ENCODE data around the gene TRIM16.
"Not testable (repeated sequence)": the region's sequence is repeated elsewhere in the genome, so short reads cannot be mapped to it uniquely, and the experiment has no call there.

The TRIM16 gene

GRCh38 chr17:15642505-15643251, 41.4 kb downstream of the TRIM16 start:
- DNase-seq; H3K27me3 ChIP-seq (replicated peaks in 2 of 5; ENCODE audit: control insufficient read depth in 4 of 5, insufficient read depth in 5 of 5, low read length in 4 of 5); CTCF ChIA-PET; POLR2A ChIA-PET; H3K4me1 ChIP-seq (ENCODE audit: control extremely low read depth in 1 of 4, control insufficient read depth in 4 of 4, insufficient read depth in 4 of 4, low read length in 3 of 4); H3K36me3 ChIP-seq (ENCODE audit: control insufficient read depth in 4 of 4, insufficient read depth in 4 of 4, low read length in 3 of 4); H3K27ac ChIP-seq (ENCODE audit: insufficient read depth in 1 of 2, low read depth in 1 of 2, low read length in 2 of 2, poor library complexity in 1 of 2, severe bottlenecking in 2 of 2); H3K9me3 ChIP-seq (ENCODE audit: control extremely low read depth in 1 of 5, control insufficient read depth in 4 of 5, insufficient read depth in 2 of 5, low read depth in 1 of 5, low read length in 4 of 5); H3K4me3 ChIP-seq (ENCODE audit: control insufficient read depth in 1 of 7, extremely low read depth in 1 of 7, insufficient read depth in 4 of 7, low read depth in 2 of 7, low read length in 6 of 7): not testable (repeated sequence)
- no CpG with 5 or more reads among the region's 12 CpGs for whole genome bisulfite sequencing (ENCODE audit: insufficient coverage)

GRCh38 chr17:15642014-15642413, 42.1 kb downstream of the TRIM16 start:
- H3K27ac ChIP-seq (ENCODE audit: insufficient read depth in 1 of 2, low read depth in 1 of 2, low read length in 2 of 2, poor library complexity in 1 of 2, severe bottlenecking in 2 of 2); H3K36me3 ChIP-seq (ENCODE audit: control insufficient read depth in 4 of 4, insufficient read depth in 4 of 4, low read length in 3 of 4); DNase-seq; H3K4me3 ChIP-seq (ENCODE audit: control insufficient read depth in 1 of 7, extremely low read depth in 1 of 7, insufficient read depth in 4 of 7, low read depth in 2 of 7, low read length in 6 of 7); H3K4me1 ChIP-seq (ENCODE audit: control extremely low read depth in 1 of 4, control insufficient read depth in 4 of 4, insufficient read depth in 4 of 4, low read length in 3 of 4); H3K9me3 ChIP-seq (ENCODE audit: control extremely low read depth in 1 of 5, control insufficient read depth in 4 of 5, insufficient read depth in 2 of 5, low read depth in 1 of 5, low read length in 4 of 5); POLR2A ChIA-PET; H3K27me3 ChIP-seq (replicated peaks in 2 of 5; ENCODE audit: control insufficient read depth in 4 of 5, insufficient read depth in 5 of 5, low read length in 4 of 5); CTCF ChIA-PET: not testable (repeated sequence)
- WGBS (ENCODE audit: insufficient coverage): no CpG with 5 or more reads among the region's 4 CpGs

- POLR2A ChIA-PET; CTCF ChIA-PET; H3K27ac ChIP-seq (ENCODE audit: insufficient read depth in 1 of 2, low read depth in 1 of 2, low read length in 2 of 2, poor library complexity in 1 of 2, severe bottlenecking in 2 of 2); H3K36me3 ChIP-seq (ENCODE audit: control insufficient read depth in 4 of 4, insufficient read depth in 4 of 4, low read length in 3 of 4); H3K4me1 ChIP-seq (ENCODE audit: control extremely low read depth in 1 of 4, control insufficient read depth in 4 of 4, insufficient read depth in 4 of 4, low read length in 3 of 4); H3K9me3 ChIP-seq (ENCODE audit: control extremely low read depth in 1 of 5, control insufficient read depth in 4 of 5, insufficient read depth in 2 of 5, low read depth in 1 of 5, low read length in 4 of 5); H3K27me3 ChIP-seq (replicated peaks in 2 of 5; ENCODE audit: control insufficient read depth in 4 of 5, insufficient read depth in 5 of 5, low read length in 4 of 5); H3K4me3 ChIP-seq (ENCODE audit: control insufficient read depth in 1 of 7, extremely low read depth in 1 of 7, insufficient read depth in 4 of 7, low read depth in 2 of 7, low read length in 6 of 7); DNase-seq: not testable (repeated sequence)
- 100% methylated on average over 2 of the region's 2 CpGs for WGBS (ENCODE audit: insufficient coverage)
These were observed 53.1 kb downstream of the TRIM16 start for GRCh38 chr17:15630930-15631453.

- H3K27me3 ChIP-seq (replicated peaks in 2 of 5; ENCODE audit: control insufficient read depth in 4 of 5, insufficient read depth in 5 of 5, low read length in 4 of 5); DNase-seq; H3K36me3 ChIP-seq (ENCODE audit: control insufficient read depth in 4 of 4, insufficient read depth in 4 of 4, low read length in 3 of 4); H3K9me3 ChIP-seq (ENCODE audit: control extremely low read depth in 1 of 5, control insufficient read depth in 4 of 5, insufficient read depth in 2 of 5, low read depth in 1 of 5, low read length in 4 of 5); H3K4me3 ChIP-seq (ENCODE audit: control insufficient read depth in 1 of 7, extremely low read depth in 1 of 7, insufficient read depth in 4 of 7, low read depth in 2 of 7, low read length in 6 of 7); H3K27ac ChIP-seq (ENCODE audit: insufficient read depth in 1 of 2, low read depth in 1 of 2, low read length in 2 of 2, poor library complexity in 1 of 2, severe bottlenecking in 2 of 2); CTCF ChIA-PET; H3K4me1 ChIP-seq (ENCODE audit: control extremely low read depth in 1 of 4, control insufficient read depth in 4 of 4, insufficient read depth in 4 of 4, low read length in 3 of 4); POLR2A ChIA-PET: not testable (repeated sequence)
- 100% methylated on average over 2 of the region's 7 CpGs for WGBS (ENCODE audit: insufficient coverage)
These were observed 54.1 kb downstream of the TRIM16 start for GRCh38 chr17:15629991-15630390.

- H3K27ac ChIP-seq (ENCODE audit: insufficient read depth in 1 of 2, low read depth in 1 of 2, low read length in 2 of 2, poor library complexity in 1 of 2, severe bottlenecking in 2 of 2); H3K4me1 ChIP-seq (ENCODE audit: control extremely low read depth in 1 of 4, control insufficient read depth in 4 of 4, insufficient read depth in 4 of 4, low read length in 3 of 4); DNase-seq; H3K36me3 ChIP-seq (ENCODE audit: control insufficient read depth in 4 of 4, insufficient read depth in 4 of 4, low read length in 3 of 4); H3K9me3 ChIP-seq (ENCODE audit: control extremely low read depth in 1 of 5, control insufficient read depth in 4 of 5, insufficient read depth in 2 of 5, low read depth in 1 of 5, low read length in 4 of 5); H3K27me3 ChIP-seq (replicated peaks in 2 of 5; ENCODE audit: control insufficient read depth in 4 of 5, insufficient read depth in 5 of 5, low read length in 4 of 5); POLR2A ChIA-PET; CTCF ChIA-PET; H3K4me3 ChIP-seq (ENCODE audit: control insufficient read depth in 1 of 7, extremely low read depth in 1 of 7, insufficient read depth in 4 of 7, low read depth in 2 of 7, low read length in 6 of 7): not testable (repeated sequence)
- no CpG with 5 or more reads among the region's 3 CpGs for WGBS (ENCODE audit: insufficient coverage)
These were observed 60.4 kb downstream of the TRIM16 start for GRCh38 chr17:15623661-15624209.

- H3K36me3 ChIP-seq (ENCODE audit: control insufficient read depth in 4 of 4, insufficient read depth in 4 of 4, low read length in 3 of 4); DNase-seq; H3K27ac ChIP-seq (ENCODE audit: insufficient read depth in 1 of 2, low read depth in 1 of 2, low read length in 2 of 2, poor library complexity in 1 of 2, severe bottlenecking in 2 of 2); H3K4me3 ChIP-seq (ENCODE audit: control insufficient read depth in 1 of 7, extremely low read depth in 1 of 7, insufficient read depth in 4 of 7, low read depth in 2 of 7, low read length in 6 of 7); H3K27me3 ChIP-seq (replicated peaks in 2 of 5; ENCODE audit: control insufficient read depth in 4 of 5, insufficient read depth in 5 of 5, low read length in 4 of 5); H3K9me3 ChIP-seq (ENCODE audit: control extremely low read depth in 1 of 5, control insufficient read depth in 4 of 5, insufficient read depth in 2 of 5, low read depth in 1 of 5, low read length in 4 of 5); CTCF ChIA-PET; H3K4me1 ChIP-seq (ENCODE audit: control extremely low read depth in 1 of 4, control insufficient read depth in 4 of 4, insufficient read depth in 4 of 4, low read length in 3 of 4); POLR2A ChIA-PET: not testable (repeated sequence)
- WGBS (ENCODE audit: insufficient coverage): 100% methylated on average over 2 of the region's 4 CpGs
These were observed 60.9 kb downstream of the TRIM16 start for GRCh38 chr17:15623255-15623654.

GRCh38 chr17:15622124-15622523, 62.0 kb downstream of the TRIM16 start:
- H3K36me3 ChIP-seq (ENCODE audit: control insufficient read depth in 4 of 4, insufficient read depth in 4 of 4, low read length in 3 of 4); H3K4me3 ChIP-seq (ENCODE audit: control insufficient read depth in 1 of 7, extremely low read depth in 1 of 7, insufficient read depth in 4 of 7, low read depth in 2 of 7, low read length in 6 of 7); H3K4me1 ChIP-seq (ENCODE audit: control extremely low read depth in 1 of 4, control insufficient read depth in 4 of 4, insufficient read depth in 4 of 4, low read length in 3 of 4); H3K27ac ChIP-seq (ENCODE audit: insufficient read depth in 1 of 2, low read depth in 1 of 2, low read length in 2 of 2, poor library complexity in 1 of 2, severe bottlenecking in 2 of 2); DNase-seq; H3K9me3 ChIP-seq (ENCODE audit: control extremely low read depth in 1 of 5, control insufficient read depth in 4 of 5, insufficient read depth in 2 of 5, low read depth in 1 of 5, low read length in 4 of 5); CTCF ChIA-PET; H3K27me3 ChIP-seq (replicated peaks in 2 of 5; ENCODE audit: control insufficient read depth in 4 of 5, insufficient read depth in 5 of 5, low read length in 4 of 5); POLR2A ChIA-PET: not testable (repeated sequence)
- WGBS (ENCODE audit: insufficient coverage): no CpG with 5 or more reads among the region's 8 CpGs
